Breast epithelium (tissue), 4 donors: ENCODE data around the gene CCNT1. TPM values are rescaled to one million over a fixed set of nuclear protein-coding genes. Genes with fewer than 3 reads are reported as not detected.

Experiments
- DNase-seq, 2 donors: peaks; one replicate each; pipeline ENCODE4 v3.0.0-alpha.2; 2019; ENCODE audit warnings: low spot score in 2 of 2
- H3K27ac ChIP-seq, 2 donors: fragments of 200-600 bp; sonication (generic) in 1 of 2; one replicate each; pipeline ENCODE4 v1.5.1; 2016 to 2019; ENCODE audit warnings: mild to moderate bottlenecking in 1 of 2
- H3K27me3 ChIP-seq, 2 donors: fragments of 200-600 bp; sonication (generic) in 1 of 2; one replicate each; pipeline versions ENCODE4 v1.5.1 to v1.6.0; 2017 to 2019; ENCODE audit warnings: control low read depth in 1 of 2, mild to moderate bottlenecking in 1 of 2
- H3K36me3 ChIP-seq: fragments of 200-600 bp; one replicate; pipeline ENCODE4 v1.5.1; 2019
- H3K4me1 ChIP-seq, 2 donors: fragments of 200-600 bp; sonication (generic); one replicate each; pipeline ENCODE4 v1.5.1; 2016 to 2019; ENCODE audit warnings: control low read depth in 1 of 2
- H3K4me3 ChIP-seq, 3 donors: fragments of 200-600 bp; sonication (generic); 1 replicate in 2 of 3; 2 replicates in 1 of 3; pipeline ENCODE4 v1.5.1; 2016 to 2019; ENCODE audit warnings: mild to moderate bottlenecking in 3 of 3, moderate library complexity in 2 of 3
- H3K9me3 ChIP-seq, 2 donors: fragments of 200-600 bp; sonication (generic) in 1 of 2; one replicate each; pipeline ENCODE4 v1.5.1; 2016 to 2019; ENCODE audit warnings: control low read depth in 1 of 2
- POLR2A ChIP-seq: fragments of 450-650 bp; IDR thresholded peaks from one replicate; pipeline ENCODE4 v1.6.1; 2016; ENCODE audit warnings: antibody characterized with exemption, mild to moderate bottlenecking, moderate library complexity
- POLR2AphosphoS5 ChIP-seq, 3 donors: sonication (generic); formaldehyde crosslinking; IDR thresholded peaks; one replicate each; pipeline ENCODE4 v1.6.1; 2017; ENCODE audit warnings: antibody characterized with exemption in 3 of 3
- intact Hi-C: fragments of 100-400 bp; cut with DNase I; formaldehyde crosslinking; loops from one replicate; pipeline ENCODE4 v1.15.1; 2023; ENCODE audit warnings: low total_unique reads
- total RNA-seq, 3 donors: library from RNA; depleted of rRNA; stranded (reverse); fragments of >200 nt; gene quantifications; one replicate each; pipeline ENCODE4 v1.1.0, GENCODE V29; 2016
- TF ChIP-seq, protein P1 (sequence below), 3 donors: fragments of 450-650 bp; IDR thresholded peaks; one replicate each; pipeline ENCODE4 v1.5.1; 2016 to 2017; ENCODE audit warnings: antibody characterized with exemption in 3 of 3, mild to moderate bottlenecking in 3 of 3, moderate library complexity in 3 of 3

The CCNT1 gene
- total RNA-seq = 10 to 100 TPM; 25.9 to 51.7 (median 26.7) TPM

DNA sequence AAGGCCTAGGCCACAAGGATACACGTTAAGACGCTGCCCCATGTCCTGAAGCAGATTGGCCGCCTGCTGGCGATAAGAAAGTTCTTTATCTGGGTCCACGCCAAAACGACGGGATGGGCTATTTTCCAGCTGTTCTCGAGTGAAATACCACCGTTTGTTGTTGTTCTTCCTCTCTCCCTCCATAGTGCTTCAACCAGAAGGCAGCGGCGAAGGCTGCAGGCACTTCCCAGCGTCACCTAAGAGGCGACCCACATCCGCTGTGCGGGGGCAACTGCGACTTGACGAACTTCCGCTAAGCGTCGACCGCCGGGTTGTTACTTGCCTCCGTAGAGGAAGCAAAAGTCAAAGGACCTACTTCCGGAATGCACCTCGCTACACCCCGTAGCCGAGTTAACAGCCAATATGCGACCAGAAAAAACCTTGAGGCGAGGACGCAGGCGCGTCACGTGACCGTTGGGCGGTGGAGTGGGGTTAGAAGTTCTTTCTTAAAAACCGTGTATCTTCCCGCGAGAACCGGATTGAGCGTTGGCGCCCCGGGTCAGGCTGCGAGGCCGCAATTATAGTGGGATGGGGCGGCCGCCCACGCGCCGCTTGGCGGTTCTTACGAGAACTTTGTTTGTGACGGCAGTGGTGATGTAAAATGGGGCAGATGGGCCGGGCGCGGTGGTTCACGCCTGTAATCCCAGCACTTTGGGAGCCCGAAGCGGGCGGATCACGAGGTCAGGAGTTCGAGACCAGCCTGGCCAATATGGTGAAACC is at the start of gene CCNT1:
TSS of gene CCNT1 (minus strand) at position 215 of the 759 bp plus-strand sequence. CDS start at position 183, 32 bp downstream.
- TF ChIP-seq, protein P1, sequence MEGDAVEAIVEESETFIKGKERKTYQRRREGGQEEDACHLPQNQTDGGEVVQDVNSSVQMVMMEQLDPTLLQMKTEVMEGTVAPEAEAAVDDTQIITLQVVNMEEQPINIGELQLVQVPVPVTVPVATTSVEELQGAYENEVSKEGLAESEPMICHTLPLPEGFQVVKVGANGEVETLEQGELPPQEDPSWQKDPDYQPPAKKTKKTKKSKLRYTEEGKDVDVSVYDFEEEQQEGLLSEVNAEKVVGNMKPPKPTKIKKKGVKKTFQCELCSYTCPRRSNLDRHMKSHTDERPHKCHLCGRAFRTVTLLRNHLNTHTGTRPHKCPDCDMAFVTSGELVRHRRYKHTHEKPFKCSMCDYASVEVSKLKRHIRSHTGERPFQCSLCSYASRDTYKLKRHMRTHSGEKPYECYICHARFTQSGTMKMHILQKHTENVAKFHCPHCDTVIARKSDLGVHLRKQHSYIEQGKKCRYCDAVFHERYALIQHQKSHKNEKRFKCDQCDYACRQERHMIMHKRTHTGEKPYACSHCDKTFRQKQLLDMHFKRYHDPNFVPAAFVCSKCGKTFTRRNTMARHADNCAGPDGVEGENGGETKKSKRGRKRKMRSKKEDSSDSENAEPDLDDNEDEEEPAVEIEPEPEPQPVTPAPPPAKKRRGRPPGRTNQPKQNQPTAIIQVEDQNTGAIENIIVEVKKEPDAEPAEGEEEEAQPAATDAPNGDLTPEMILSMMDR (IDR thresholded peaks at IDR 0.05) = peak; percentile 52 to 65 (median 52)
- TF ChIP-seq POLR2A (peak; percentile 74), POLR2AphosphoS5 (IDR thresholded peaks at IDR 0.05) (peak in 2 of 3 donors; percentile 95 to 97)

DNA sequence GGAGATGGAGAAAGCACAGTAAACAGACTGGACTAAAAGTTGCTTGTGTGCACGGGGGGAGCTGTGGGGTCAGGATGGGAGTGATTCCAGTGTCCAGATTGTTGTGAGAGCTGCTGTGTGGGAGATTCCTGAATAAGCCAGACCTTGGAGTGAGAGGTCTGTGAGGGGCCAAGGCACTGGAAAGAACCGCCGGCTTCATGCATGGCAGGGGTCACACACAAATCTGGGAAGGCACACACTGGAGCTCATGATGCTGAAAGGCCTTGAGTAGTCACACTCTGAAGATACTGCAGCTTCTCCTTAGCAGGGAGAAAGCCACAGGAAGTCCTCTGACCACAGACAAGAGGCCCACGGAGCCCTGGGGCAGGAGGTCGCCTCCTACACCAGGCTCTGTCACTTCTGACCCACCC is 49.3 kb upstream of the CCNT1 start:
- no peak overlapping the region for H3K4me3 ChIP-seq
- H3K36me3 ChIP-seq = peaks cover 3% of the 10 kb centered on the region
- intact Hi-C loops = no loop called here
- no peaks in the 10 kb centered on the region for H3K4me1 ChIP-seq
- no peak for DNase-seq
- TF ChIP-seq POLR2A (no peak), POLR2AphosphoS5 (IDR thresholded peaks at IDR 0.05) (no peak)
- TF ChIP-seq, protein P1 (IDR thresholded peaks at IDR 0.05) = no peak
- peak overlapping the region in 1 of 2 donors; percentile 53 for H3K27ac ChIP-seq
- no peaks in the 10 kb centered on the region for H3K27me3 ChIP-seq
- no peaks in the 10 kb centered on the region for H3K9me3 ChIP-seq

More for the DNA sequence above, at the start of gene CCNT1:
- H3K4me1 ChIP-seq = peaks cover 0 to 12% of the 10 kb centered on the region in 2 donors
- peak; percentile 99 for DNase-seq
- peak within 1 kb of the TSS; percentile 95 to 96 for H3K27ac ChIP-seq
- H3K36me3 ChIP-seq = no peaks in the 10 kb centered on the region
- intact Hi-C loops = no loop called here
- H3K9me3 ChIP-seq = peaks cover 0 to 11% of the 10 kb centered on the region in 2 donors
- peak within 1 kb of the TSS; percentile 76 to 81 (median 79) for H3K4me3 ChIP-seq
- no peaks in the 10 kb centered on the region for H3K27me3 ChIP-seq

DNA sequence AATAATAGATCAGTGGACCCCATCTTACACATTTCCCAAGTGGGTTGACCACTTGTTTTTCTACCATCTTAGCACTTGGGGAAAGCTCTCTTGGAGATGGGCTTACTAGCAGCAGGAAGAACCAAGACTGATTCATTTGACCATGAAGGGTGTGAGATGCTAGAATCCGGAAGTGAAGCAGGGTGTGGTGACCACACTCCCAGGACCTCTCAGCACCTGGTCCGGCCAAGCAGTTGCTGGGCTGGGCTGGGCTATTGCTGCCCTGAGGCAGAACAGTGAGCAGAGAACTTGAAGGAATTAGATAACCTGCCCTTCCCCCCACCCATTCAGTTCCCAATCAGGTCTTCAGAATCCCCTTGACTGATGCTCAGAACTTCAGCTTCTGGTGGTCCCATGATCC is 48.0 kb upstream of the CCNT1 start:
- no peaks in the 10 kb centered on the region for H3K4me1 ChIP-seq
- no peaks in the 10 kb centered on the region for H3K9me3 ChIP-seq

DNA sequence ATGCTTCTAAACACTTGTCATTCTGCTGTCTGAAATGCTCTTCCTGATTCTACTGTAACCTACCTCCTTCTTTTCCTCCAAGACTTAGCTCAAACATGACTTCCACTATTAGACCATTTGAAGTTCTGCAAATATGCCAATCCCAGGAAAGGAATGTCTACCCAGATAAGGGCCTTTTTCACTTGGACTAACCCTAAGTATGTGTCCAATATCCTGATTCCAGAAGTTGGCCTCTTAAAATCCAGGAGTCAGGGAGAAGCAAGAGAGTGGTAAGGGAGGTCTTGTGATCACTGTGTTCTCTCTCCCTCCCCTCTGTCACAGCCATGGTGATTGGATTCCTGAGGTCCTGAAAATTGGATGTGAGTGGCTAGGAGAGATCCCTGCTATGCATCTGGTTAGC is 42.2 kb upstream of the CCNT1 start:
- intact Hi-C loops = no loop called here
- TF ChIP-seq, protein P1 (IDR thresholded peaks at IDR 0.05) = no peak
- TF ChIP-seq POLR2AphosphoS5 (IDR thresholded peaks at IDR 0.05) (no peak), POLR2A (no peak)
- Histone ChIP-seq H3K27me3 (no peaks in the 10 kb centered on the region), H3K27ac (no peak overlapping the region), H3K4me1 (no peaks in the 10 kb centered on the region), H3K9me3 (no peaks in the 10 kb centered on the region), H3K36me3 (no peaks in the 10 kb centered on the region), H3K4me3 (no peak overlapping the region)
- DNase-seq = no peak

More for the DNA sequence above, 48.0 kb upstream of the CCNT1 start:
- no peak for TF ChIP-seq POLR2A
- TF ChIP-seq, protein P1 (IDR thresholded peaks at IDR 0.05) = no peak
- TF ChIP-seq POLR2AphosphoS5 (IDR thresholded peaks at IDR 0.05) = no peak
- Histone ChIP-seq H3K4me3 (no peak overlapping the region), H3K27me3 (no peaks in the 10 kb centered on the region), H3K36me3 (no peaks in the 10 kb centered on the region), H3K27ac (peak overlapping the region in 1 of 2 donors; percentile 32)
- intact Hi-C loops = no loop called here
- DNase-seq = no peak

DNA sequence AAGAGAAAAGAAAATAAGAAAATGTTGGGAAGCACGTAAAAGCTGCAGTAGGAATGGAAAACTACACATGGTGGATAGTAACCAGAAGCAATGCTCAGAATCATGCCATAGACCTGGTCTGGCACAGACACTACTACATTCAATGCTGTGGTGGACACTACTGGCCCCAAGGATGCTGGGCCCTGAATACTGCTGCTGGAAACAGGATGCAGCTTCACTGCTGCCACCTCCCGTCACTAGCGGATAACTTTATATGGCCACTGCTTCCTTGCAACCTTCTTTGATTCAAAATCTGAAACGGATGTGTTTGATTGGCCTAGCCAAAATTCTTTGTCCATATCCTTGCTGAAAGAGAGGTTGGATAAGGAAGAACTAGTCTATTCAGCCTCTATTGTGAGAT is 41.7 kb upstream of the CCNT1 start:
- Histone ChIP-seq H3K4me3 (no peak overlapping the region), H3K27ac (no peak overlapping the region), H3K4me1 (no peaks in the 10 kb centered on the region), H3K9me3 (no peaks in the 10 kb centered on the region), H3K27me3 (no peaks in the 10 kb centered on the region), H3K36me3 (no peaks in the 10 kb centered on the region)
- TF ChIP-seq POLR2AphosphoS5 (IDR thresholded peaks at IDR 0.05) (no peak), POLR2A (no peak)
- TF ChIP-seq, protein P1 (IDR thresholded peaks at IDR 0.05) = no peak
- intact Hi-C loops = no loop called here
- no peak for DNase-seq
